ENCODE results near the gene PCDHGB5.
A peak's percentile ranks its signal among the peaks of the same experiment; 100 is the strongest.

PCDHGB5 gene

DNA sequence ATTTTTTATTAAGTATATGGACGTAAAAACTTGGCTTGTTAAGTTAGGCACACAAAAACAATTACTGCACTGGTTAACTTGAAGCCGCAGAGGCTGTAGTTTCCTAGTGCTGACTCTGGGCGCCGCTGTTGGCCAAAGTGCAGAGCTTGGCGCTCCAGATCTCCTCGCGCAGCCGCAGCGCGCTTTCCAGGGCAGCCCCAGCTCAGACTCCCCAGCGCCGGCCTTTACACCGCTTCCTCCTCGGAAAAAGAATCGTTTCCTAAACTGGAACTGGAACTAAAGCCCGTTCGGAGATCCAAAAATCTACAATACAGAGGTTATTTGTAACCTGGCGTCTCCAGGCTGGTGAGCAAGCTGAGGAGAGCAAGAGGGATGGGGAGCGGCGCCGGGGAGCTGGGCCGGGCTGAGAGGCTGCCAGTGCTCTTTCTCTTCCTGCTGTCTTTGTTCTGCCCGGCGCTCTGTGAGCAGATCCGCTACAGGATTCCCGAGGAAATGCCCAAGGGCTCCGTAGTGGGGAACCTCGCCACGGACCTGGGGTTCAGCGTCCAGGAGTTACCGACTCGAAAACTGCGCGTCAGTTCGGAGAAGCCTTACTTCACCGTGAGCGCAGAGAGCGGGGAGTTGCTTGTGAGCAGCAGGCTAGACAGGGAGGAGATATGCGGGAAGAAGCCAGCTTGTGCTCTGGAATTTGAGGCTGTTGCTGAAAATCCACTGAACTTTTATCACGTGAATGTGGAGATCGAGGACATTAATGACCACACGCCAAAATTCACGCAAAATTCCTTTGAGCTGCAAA, at the start of gene PCDHGB5:
Gene PCDHGB5 (plus strand): TSS at position 192 of the 796 bp plus-strand sequence. CDS start 181 bp downstream, at position 373.
- peak in 1 of 3 experiments; percentile 44 for DNase-seq (ENCODE audit: low read depth in 3 of 3)

DNA sequence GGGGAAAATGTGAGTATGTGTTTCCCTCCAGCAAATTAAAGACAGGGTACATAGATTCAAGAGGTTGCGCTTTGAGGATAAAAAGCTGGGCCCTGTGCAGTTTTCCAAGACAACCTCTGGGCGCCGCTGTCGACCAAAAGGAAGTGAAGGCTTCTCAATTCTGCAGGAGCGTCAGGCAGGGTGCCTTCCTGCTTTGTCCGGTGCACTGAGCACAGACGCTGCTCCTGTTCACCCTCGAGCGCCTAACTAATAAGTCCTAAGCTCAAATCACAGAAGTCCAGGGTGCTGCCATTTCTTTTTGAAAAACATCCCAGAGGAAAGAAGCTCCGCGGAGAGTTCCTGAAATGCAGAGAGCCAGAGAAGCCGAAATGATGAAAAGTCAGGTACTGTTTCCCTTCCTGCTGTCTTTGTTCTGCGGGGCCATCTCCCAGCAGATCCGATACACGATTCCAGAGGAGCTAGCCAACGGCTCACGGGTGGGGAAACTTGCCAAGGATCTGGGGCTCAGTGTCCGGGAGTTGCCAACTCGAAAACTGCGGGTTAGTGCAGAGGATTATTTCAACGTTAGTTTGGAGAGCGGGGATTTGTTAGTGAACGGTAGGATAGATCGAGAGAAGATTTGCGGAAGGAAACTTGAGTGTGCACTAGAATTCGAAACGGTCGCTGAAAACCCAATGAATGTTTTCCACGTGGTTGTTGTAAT, 47.7 kb upstream of the PCDHGB5 start, which contains the start of gene PCDHGB1:
Gene PCDHGB1 (plus strand): TSS at position 183 of the 703 bp plus-strand sequence. CDS start 162 bp downstream, at position 345.
- peak in 1 of 3 experiments; percentile 27 for DNase-seq (ENCODE audit: low read depth in 3 of 3)

DNA sequence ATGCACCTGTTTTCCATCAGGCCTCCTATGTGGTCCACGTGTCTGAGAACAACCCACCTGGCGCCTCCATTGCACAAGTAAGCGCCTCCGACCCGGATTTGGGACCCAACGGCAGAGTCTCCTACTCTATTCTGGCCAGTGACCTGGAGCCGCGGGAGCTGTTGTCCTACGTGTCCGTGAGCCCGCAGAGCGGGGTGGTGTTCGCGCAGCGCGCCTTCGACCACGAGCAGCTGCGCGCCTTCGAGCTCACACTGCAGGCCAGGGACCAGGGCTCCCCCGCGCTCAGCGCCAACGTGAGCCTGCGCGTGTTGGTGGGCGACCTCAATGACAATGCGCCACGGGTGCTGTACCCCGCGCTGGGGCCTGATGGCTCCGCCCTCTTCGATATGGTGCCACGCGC, 46.2 kb upstream of the PCDHGB5 start:
- no peak for DNase-seq (ENCODE audit: low read depth in 3 of 3)

DNA sequence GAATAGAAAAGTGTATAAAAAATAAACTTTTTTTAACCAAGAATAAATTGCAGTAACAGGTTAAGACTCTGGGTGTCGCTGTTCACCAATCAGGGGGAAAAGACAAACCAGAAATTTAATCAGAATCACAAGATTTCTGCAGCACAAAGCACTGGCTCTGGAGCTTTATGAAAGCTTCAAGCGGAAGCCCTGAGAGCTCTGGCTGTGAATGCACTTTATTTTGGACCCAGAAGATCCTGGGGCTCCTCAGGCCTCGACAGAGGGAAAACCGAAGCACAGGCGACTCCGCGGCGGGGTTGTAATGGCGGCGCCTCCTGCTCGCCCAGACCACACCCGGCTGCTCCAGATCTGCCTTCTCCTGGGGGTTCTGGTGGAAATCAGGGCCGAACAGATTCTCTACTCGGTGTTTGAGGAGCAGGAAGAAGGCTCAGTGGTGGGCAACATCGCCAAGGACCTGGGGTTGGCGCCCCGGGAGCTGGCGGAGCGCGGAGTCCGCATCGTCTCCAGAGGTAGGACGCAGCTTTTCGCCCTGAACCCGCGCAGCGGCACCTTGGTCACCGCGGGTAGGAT, 42.8 kb upstream of the PCDHGB5 start, which contains the start of gene PCDHGA4:
Gene PCDHGA4 (plus strand): TSS at position 122 of the 570 bp plus-strand sequence. CDS start 87 bp downstream, at position 209.
- DNase-seq (ENCODE audit: low read depth in 3 of 3) = no peak

DNA sequence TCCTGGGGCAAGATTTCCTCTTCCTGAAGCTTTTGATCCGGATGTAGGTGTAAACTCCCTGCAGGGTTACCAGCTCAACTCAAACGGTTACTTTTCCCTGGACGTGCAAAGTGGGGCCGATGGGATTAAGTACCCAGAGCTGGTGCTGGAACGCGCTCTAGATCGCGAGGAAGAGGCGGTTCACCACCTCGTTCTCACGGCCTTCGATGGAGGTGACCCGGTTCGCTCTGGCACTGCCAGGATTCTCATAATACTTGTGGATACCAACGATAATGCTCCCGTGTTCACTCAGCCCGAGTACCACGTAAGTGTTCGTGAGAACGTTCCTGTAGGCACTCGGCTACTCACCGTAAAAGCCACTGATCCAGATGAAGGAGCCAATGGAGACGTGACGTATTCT, 42.1 kb upstream of the PCDHGB5 start:
- no peak for DNase-seq (ENCODE audit: low read depth in 3 of 3)

DNA sequence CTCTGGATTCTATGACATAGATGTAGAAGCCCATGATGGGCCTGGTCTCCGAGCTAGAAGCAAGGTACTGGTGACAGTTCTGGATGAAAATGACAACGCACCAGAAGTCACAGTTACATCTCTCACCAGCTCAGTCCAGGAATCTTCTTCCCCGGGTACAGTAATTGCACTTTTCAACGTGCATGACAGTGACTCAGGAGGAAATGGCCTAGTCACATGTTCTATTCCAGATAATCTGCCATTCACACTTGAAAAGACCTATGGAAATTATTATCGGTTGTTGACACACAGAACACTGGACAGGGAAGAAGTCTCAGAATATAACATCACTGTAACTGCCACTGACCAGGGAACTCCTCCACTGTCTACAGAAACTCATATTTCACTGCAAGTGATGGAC, 41.6 kb upstream of the PCDHGB5 start:
- DNase-seq (ENCODE audit: low read depth in 3 of 3) = no peak

DNA sequence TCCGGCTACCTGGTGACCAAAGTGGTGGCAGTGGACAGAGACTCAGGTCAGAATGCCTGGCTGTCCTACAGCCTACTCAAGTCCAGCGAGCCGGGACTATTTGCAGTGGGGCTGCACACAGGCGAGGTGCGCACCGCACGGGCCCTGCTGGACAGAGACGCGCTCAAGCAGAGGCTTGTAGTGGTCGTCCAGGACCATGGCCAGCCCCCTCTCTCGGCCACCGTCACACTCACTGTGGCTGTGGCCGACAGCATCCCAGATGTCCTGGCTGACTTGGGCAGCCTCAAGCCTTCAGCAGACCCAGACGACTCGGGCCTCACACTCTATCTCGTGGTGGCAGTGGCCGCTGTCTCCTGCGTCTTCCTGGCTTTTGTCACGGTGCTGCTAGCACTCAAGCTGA, 40.8 kb upstream of the PCDHGB5 start:
- no peak for DNase-seq (ENCODE audit: low read depth in 3 of 3)

DNA sequence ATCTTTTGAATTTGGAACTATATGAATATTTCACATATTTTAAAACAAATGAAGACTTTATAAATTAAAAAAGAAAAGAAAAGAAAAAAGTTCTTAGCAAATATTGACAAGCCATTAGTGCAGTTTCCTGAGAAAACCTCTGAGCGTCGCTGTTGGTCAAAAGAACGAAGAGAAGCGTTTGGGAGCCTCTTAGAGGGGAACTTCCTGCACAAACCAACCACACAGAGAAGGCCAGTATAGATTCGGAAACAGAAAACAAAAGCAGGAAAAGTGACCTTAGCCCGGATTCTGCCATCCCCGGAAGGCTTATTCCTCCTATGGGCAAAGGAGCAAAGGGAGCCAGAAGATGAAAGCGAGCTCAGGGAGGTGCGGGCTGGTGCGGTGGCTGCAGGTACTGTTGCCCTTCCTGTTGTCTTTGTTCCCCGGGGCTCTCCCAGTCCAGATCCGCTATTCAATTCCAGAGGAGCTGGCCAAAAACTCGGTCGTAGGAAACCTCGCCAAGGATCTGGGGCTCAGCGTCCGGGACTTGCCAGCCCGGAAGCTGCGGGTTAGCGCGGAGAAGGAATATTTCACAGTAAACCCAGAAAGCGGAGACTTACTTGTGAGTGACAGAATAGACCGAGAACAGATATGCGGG, 37.8 kb upstream of the PCDHGB5 start, which contains the start of gene PCDHGB2:
Gene PCDHGB2 (plus strand): TSS at position 205 of the 637 bp plus-strand sequence. CDS start 142 bp downstream, at position 347.
- DNase-seq (ENCODE audit: low read depth in 3 of 3) = no peak

DNA sequence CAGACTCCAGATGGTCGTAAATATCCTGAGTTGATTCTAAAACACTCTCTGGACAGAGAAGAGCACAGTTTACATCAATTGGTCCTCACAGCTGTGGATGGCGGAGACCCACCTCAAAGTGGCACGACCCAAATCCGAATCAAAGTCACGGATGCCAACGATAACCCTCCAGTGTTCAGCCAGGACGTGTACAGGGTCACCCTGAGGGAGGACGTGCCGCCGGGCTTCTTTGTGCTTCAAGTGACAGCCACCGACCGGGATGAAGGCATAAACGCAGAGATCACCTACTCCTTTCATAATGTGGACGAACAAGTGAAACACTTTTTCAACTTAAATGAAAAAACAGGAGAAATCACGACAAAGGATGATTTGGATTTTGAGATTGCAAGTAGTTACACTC, 37.1 kb upstream of the PCDHGB5 start:
- no peak for DNase-seq (ENCODE audit: low read depth in 3 of 3)

DNA sequence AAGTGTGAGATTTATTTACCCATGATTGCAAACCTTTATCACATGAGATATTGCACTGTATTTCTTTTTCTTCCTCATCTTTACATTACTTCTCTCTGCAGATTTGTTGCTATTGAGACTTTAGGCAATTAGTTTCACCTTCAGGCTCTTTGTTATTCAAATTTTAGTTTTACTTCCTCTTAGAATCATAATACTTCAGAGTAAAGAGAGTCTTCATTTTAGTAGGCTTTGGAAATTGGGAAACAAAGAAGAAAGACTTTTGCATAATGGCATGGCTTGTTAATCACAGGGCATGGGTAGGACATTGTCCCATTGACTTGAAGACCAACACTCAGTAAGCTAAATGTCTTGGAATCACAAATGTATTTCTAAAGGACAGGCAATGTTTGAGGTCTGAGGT, 35.0 kb upstream of the PCDHGB5 start:
- no peak for DNase-seq (ENCODE audit: low read depth in 3 of 3)

DNA sequence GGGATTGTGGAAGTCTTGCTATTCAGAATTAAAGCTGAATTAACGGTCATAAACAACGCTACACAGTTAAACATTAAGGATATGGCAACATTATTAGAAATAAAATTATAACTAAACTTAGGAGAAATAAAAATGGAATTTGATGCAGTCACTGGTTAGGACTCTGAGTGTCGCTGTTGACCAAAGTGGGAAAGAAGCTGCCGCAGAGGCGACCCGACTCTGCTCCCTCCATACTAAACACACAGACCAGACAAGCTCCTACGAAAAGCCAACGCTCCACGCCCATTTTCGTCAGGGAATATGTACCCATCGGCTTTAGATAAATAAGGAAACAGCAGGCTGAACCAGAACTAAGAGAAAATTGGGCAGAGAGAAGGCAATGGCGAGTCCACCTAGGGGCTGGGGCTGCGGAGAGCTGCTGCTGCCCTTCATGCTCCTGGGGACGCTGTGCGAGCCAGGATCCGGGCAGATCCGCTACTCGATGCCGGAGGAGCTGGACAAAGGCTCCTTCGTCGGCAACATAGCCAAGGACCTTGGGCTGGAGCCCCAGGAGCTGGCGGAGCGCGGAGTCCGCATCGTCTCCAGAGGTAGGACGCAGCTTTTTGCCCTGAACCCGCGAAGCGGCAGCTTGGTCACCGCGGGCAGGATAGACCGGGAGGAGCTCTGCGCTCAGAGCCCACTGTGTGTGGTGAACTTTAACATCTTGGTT, 33.6 kb upstream of the PCDHGB5 start, which contains the start of gene PCDHGA5:
Gene PCDHGA5 (plus strand): TSS at position 211 of the 709 bp plus-strand sequence. CDS start 169 bp downstream, at position 380.
- DNase-seq (ENCODE audit: low read depth in 3 of 3) = no peak

DNA sequence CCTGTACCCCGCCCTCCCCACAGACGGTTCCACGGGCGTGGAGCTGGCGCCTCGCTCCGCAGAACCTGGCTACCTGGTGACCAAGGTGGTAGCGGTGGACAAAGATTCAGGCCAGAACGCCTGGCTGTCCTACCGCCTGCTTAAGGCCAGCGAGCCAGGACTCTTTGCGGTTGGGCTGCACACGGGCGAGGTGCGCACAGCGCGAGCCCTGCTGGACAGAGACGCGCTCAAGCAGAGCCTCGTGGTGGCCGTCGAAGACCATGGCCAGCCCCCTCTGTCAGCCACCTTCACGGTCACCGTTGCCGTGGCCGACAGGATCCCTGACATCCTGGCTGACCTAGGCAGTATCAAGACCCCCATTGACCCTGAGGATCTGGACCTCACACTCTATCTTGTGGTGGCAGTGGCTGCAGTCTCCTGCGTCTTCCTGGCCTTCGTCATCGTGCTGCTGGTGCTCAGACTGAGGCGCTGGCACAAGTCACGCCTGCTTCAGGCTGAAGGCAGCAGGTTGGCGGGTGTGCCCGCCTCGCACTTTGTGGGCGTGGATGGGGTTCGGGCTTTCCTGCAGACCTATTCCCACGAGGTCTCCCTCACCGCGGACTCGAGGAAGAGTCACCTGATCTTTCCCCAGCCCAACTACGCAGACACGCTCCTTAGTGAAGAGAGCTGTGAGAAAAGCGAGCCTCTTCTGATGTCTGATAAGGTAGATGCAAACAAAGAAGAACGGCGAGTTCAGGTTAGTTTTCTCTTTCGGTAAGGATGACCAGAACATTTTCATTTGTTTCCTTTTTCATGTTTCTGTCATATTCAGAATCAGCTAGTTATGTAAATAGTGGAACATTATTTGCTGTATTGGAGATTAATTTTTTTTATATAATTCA, 31.5 kb upstream of the PCDHGB5 start:
- DNase-seq (ENCODE audit: low read depth in 3 of 3) = no peak

DNA sequence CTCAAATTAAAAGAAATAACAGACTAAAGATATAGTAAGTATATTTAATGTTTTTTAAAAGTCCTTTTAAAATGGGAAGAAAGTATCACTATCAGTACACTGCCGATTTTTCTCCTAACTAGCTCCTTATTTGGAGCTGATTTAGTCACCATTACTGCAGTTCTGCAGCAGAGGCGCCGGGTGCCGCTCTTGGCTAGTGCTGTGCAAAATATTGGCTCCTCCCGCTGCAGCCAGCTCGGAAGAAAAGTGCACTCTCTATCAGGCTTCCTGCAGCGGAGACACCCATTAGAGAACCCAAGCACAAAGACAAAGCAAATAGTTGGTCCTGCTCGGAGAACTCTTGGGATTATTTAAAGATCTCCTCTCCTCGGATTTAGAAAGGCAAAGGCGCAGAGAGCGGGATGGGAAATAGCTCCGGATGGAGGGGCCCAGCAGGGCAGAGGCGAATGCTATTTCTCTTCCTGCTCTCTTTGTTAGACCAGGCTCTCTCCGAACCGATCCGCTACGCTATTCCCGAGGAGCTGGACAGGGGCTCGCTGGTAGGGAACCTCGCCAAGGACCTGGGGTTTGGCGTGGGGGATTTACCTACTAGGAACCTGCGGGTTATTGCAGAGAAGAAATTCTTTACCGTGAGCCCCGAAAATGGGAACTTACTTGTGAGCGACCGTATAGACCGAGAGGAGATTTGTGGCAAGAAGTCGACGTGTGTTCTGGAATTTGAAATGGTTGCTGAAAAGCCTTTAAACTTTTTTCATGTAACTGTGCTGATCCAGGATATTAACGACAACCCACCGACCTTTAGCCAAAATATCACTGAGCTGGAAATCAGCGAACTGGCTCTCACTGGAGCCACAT, 27.5 kb upstream of the PCDHGB5 start, which contains the start of gene PCDHGB3:
Gene PCDHGB3 (plus strand): TSS at position 249 of the 855 bp plus-strand sequence. CDS start 153 bp downstream, at position 402.
- peak in 1 of 3 experiments; percentile 15 for DNase-seq (ENCODE audit: low read depth in 3 of 3)

DNA sequence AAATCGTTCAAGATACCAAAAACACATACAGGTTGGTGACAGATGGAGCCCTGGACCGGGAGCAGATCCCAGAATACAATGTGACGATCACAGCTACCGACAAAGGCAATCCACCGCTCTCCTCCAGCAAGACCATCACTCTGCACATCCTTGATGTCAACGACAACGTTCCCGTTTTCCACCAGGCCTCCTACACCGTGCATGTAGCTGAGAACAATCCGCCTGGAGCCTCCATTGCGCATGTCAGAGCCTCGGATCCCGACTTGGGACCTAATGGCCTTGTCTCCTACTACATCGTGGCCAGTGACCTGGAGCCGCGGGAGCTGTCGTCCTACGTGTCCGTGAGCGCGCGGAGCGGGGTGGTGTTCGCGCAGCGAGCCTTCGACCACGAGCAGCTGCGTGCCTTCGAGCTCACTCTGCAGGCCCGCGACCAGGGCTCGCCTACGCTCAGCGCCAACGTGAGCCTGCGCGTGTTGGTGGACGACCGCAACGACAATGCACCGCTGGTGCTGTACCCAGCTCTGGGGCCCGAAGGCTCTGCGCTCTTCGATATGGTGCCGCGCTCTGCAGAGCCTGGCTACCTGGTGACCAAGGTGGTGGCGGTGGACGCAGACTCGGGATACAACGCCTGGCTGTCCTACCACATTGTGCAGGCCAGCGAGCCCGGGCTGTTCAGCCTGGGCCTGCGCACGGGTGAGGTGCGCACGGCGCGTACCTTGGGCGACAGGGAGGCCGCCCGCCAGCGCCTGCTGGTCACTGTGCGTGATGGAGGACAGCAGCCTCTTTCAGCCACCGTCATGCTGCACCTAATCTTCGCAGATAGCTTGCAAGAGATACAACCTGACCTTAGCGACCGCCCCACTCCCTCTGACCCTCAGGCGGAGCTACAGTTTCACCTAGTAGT, 25.9 kb upstream of the PCDHGB5 start:
- no peak for DNase-seq (ENCODE audit: low read depth in 3 of 3)

DNA sequence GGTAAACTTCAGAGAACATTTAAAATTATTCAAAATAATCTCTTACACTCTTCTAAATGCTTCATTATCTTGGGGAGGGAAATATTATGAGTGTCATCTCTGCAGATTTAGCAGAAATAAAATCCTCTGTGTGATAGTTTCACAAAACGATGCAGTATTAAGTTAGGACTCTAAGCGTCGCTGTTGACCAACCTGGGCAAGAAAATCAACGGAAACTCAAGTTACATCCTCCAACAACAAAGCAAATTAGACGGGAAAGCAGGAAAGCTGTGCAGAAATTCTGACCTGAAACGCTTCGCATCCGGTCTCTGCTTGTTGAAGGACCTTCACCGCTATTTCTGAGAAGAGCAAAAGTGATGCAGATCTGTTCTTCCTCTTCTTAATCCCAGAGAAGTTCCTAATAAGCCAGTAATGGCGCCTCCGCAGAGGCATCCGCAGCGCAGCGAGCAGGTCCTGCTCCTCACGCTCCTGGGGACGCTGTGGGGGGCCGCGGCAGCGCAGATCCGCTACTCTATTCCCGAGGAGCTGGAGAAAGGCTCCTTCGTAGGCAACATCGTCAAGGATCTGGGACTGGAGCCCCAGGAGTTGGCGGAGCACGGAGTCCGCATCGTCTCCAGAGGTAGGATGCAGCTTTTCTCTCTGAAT, 24.0 kb upstream of the PCDHGB5 start, which contains the start of gene PCDHGA6:
Gene PCDHGA6 (plus strand): TSS at position 219 of the 645 bp plus-strand sequence. CDS start 193 bp downstream, at position 412.
- no peak for DNase-seq (ENCODE audit: low read depth in 3 of 3)

DNA sequence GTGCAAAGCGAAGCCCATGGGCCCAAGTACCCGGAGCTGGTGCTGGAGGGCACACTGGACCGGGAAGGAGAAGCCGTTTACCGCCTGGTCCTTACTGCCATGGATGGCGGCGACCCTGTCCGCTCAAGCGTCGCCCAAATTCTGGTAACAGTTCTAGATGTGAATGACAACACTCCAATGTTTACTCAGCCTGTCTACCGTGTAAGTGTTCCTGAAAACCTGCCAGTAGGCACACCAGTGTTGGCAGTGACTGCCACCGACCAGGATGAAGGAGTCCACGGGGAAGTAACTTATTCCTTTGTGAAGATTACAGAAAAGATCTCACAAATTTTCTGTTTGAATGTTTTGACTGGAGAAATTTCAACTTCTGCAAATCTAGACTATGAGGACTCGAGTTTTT, 23.1 kb upstream of the PCDHGB5 start:
- DNase-seq (ENCODE audit: low read depth in 3 of 3) = no peak

All from stimulated activated CD4-positive, alpha-beta T cell treated with anti-CD3 and anti-CD28 coated beads, TNF-alpha, amount 100 ng/mL, for 24 hours (primary cell).